Measurements from ENCODE around the gene DERL2. TPM values are rescaled to one million over a fixed set of nuclear protein-coding genes. Genes with fewer than 3 reads are reported as not detected.

DERL2 gene
- total and polyA plus RNA-seq, 3 donors from 2014 or later, result 70.8 to 159 (median 97.0) TPM

DNA sequence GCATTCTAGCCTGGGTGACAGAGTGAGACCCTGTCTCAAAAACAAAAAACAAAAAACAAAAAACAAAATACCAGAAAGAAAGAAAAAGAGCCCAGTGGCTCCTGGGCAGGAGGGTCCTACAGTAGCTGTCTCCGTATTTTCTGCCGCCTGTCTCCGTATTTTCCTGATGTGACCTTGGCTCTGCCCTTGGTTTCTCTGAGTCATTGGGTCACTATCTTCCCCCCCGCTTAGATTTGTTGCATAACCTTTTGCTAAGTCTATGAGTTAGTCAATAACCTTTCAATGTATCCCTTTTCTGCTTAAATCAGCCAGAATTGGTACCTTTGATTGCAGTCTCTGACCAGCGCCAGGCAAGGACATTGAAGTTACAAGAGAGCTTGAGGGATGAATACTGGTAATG is 37.3 kb upstream of the DERL2 start:
- H3K27ac ChIP-seq, result no peak overlapping the region
- no peak for DNase-seq
- no peaks in the 10 kb centered on the region for H3K9me3 ChIP-seq
- TF ChIP-seq POLR2A (IDR thresholded peaks at IDR 0.05), result no peak
- TF ChIP-seq, protein P1, sequence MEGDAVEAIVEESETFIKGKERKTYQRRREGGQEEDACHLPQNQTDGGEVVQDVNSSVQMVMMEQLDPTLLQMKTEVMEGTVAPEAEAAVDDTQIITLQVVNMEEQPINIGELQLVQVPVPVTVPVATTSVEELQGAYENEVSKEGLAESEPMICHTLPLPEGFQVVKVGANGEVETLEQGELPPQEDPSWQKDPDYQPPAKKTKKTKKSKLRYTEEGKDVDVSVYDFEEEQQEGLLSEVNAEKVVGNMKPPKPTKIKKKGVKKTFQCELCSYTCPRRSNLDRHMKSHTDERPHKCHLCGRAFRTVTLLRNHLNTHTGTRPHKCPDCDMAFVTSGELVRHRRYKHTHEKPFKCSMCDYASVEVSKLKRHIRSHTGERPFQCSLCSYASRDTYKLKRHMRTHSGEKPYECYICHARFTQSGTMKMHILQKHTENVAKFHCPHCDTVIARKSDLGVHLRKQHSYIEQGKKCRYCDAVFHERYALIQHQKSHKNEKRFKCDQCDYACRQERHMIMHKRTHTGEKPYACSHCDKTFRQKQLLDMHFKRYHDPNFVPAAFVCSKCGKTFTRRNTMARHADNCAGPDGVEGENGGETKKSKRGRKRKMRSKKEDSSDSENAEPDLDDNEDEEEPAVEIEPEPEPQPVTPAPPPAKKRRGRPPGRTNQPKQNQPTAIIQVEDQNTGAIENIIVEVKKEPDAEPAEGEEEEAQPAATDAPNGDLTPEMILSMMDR (IDR thresholded peaks at IDR 0.05), result no peak
- H3K36me3 ChIP-seq (ENCODE audit: low read depth, missing control alignments), result no peaks in the 10 kb centered on the region
- WGBS, 2 donors, result 75 to 86% methylated on average over 5 of the region's 5 CpGs
- no peaks in the 10 kb centered on the region for H3K27me3 ChIP-seq
- intact Hi-C loops (cut with DNase I; ENCODE audit: low total_unique reads), result no loop called here
- no peaks in the 10 kb centered on the region for H3K4me1 ChIP-seq
- H3K4me3 ChIP-seq, result no peak overlapping the region

DNA sequence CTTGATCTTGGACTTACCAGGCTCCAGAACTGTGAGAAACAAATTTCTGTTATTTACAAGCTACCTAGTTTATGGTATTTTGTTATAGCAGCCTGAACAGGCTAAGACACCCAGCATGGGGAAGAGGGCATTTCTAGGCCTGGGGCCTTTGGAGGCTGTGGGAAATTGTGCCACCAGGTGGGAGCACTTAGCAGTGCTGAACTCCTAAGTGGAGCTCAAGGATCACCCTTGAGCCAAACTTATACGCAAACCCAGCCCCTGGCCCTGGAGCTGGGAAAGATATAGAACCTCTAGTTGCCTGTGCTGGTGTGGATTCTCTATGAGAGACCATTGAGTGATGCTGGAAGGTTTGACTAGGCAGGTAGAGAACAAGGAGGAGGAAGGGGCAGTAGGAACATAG is 36.5 kb upstream of the DERL2 start:
- Histone ChIP-seq H3K36me3 (ENCODE audit: low read depth, missing control alignments) (no peaks in the 10 kb centered on the region), H3K27me3 (no peaks in the 10 kb centered on the region), H3K4me3 (no peak overlapping the region), H3K9me3 (no peaks in the 10 kb centered on the region), H3K4me1 (no peaks in the 10 kb centered on the region), H3K27ac (no peak overlapping the region)
- DNase-seq, result no peak
- 80 to 100% methylated on average over 1 of the region's 1 CpG for whole genome bisulfite sequencing, 2 donors
- TF ChIP-seq POLR2A (IDR thresholded peaks at IDR 0.05), result no peak
- TF ChIP-seq, protein P1 (IDR thresholded peaks at IDR 0.05), result no peak
- intact Hi-C loops (cut with DNase I; ENCODE audit: low total_unique reads), result no loop called here

GRCh38 chr17:5516060-5516792 is 30.2 kb upstream of the DERL2 start:
- H3K27ac ChIP-seq, result no peak overlapping the region
- no peak for DNase-seq
- no peak overlapping the region for H3K4me3 ChIP-seq
- H3K27me3 ChIP-seq, result no peaks in the 10 kb centered on the region
- intact Hi-C loops (cut with DNase I; ENCODE audit: low total_unique reads), result no loop called here
- no peaks in the 10 kb centered on the region for H3K4me1 ChIP-seq
- no peaks in the 10 kb centered on the region for H3K36me3 ChIP-seq (ENCODE audit: low read depth, missing control alignments)
- TF ChIP-seq, protein P1 (IDR thresholded peaks at IDR 0.05), result no peak
- no peak for TF ChIP-seq POLR2A (IDR thresholded peaks at IDR 0.05)
- H3K9me3 ChIP-seq, result no peaks in the 10 kb centered on the region
- 55 to 58% methylated on average over 5 of the region's 5 CpGs for WGBS, 2 donors

GRCh38 chr17:5514976-5515375 is 29.0 kb upstream of the DERL2 start:
- no peaks in the 10 kb centered on the region for H3K4me1 ChIP-seq
- intact Hi-C loops (cut with DNase I; ENCODE audit: low total_unique reads), result no loop called here
- WGBS, 2 donors, result 92 to 93% methylated on average over 10 of the region's 10 CpGs
- no peaks in the 10 kb centered on the region for H3K9me3 ChIP-seq
- H3K27me3 ChIP-seq, result no peaks in the 10 kb centered on the region
- no peaks in the 10 kb centered on the region for H3K36me3 ChIP-seq (ENCODE audit: low read depth, missing control alignments)
- TF ChIP-seq, protein P1 (IDR thresholded peaks at IDR 0.05), result no peak
- TF ChIP-seq POLR2A (IDR thresholded peaks at IDR 0.05), result no peak
- DNase-seq, result no peak
- H3K27ac ChIP-seq, result no peak overlapping the region
- H3K4me3 ChIP-seq, result no peak overlapping the region

- Histone ChIP-seq H3K27me3 (no peaks in the 10 kb centered on the region), H3K9me3 (no peaks in the 10 kb centered on the region), H3K36me3 (ENCODE audit: low read depth, missing control alignments) (no peaks in the 10 kb centered on the region), H3K27ac (no peak overlapping the region), H3K4me3 (no peak overlapping the region), H3K4me1 (no peaks in the 10 kb centered on the region)
- 76 to 83% methylated on average over 7 of the region's 7 CpGs for WGBS, 2 donors
- intact Hi-C loops (cut with DNase I; ENCODE audit: low total_unique reads), result no loop called here
- no peak for DNase-seq
- no peak for TF ChIP-seq POLR2A (IDR thresholded peaks at IDR 0.05)
- TF ChIP-seq, protein P1 (IDR thresholded peaks at IDR 0.05), result no peak
Measured at GRCh38 chr17:5513628-5514027, 27.6 kb upstream of the DERL2 start.
